GM18868 (cell line): ENCODE results near the gene MED8.
"Not testable (repeated sequence)": the region's sequence is repeated elsewhere in the genome, so short reads cannot be mapped to it uniquely, and the experiment has no call there.

Experiments used
- ATAC-seq: cut with Tn5 transposase; IDR thresholded peaks from one replicate; pipeline ENCODE4 v1.9.1; 2021; ENCODE audit warnings: mild to moderate bottlenecking, moderate library complexity; ENCODE audit not compliant: unreplicated experiment

The MED8 gene

DNA sequence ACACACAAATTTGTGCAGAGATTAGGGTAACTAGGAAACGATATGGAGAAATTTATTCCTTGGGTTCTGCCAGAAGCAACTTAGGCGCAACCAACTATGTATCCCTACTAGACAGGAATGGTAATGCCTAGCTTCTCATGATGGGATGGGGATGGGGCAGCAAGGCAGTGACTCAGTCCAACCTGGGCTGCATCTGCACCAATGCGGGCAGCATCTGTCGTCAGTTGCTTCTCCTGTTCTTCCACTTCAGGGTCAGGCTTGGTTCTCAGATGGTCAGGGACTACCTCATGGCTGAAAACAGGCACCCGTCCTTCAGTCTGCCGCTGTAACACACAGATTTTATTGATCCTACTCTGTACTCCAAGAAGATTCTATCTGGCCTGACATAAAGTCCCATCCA lies 2.9 kb downstream of the MED8 start:
- ATAC-seq, result no peak

DNA sequence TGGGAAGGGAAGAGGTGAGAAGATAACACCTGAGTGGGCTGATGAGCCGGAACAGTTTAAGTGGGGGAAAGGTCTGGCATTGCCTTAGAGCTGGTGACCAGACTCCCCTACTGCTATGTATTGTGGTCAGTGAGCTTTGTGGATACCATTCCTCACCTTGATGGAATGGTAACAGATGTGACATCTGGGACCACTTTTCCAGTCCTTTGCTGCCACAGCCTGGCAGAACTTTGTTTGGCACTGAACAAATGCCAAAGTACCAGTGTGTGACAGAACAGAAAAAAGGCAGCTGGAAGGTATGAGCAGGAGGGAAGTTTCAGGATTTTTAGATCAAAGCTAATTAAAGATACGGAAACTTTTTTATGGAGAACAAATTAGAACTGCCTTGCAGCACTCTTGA lies 6.2 kb downstream of the MED8 start:
- ATAC-seq, result no peak

DNA sequence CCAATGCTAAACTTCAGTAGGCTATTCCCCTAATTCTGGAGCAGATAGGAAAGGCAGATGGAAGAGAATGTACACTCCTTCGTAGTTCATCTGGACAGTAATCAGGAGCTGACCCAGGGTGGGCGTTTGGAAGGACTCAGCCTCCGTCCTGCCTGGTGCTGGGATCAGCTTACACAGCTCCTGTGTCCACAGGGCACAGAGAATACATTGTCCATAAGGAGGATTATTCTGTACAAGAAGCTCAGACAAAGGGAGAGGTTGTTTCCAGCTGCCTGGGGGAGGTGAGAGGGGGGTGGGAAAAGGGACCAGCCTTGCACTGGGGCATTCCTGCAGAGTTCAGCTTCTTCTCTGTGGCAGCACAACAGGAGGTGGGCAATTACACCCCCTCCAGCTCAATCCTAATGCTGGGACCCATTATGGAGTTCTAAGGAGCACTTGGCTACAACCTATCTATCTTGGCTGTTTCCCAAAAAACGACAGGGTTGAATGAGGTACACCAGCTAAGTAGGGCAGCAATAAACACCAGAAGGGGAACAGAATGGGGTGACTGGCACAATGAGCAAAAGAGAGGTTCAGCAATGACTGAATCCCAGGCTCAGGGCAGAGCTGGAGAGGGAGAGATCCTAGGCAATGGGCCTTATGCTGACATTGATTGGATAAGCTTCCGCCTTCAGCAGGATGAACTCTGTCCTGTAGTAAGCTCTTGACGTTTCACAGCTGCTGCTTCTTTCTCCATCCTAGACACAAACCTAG lies 7.4 kb downstream of the MED8 start:
- no peak for ATAC-seq

DNA sequence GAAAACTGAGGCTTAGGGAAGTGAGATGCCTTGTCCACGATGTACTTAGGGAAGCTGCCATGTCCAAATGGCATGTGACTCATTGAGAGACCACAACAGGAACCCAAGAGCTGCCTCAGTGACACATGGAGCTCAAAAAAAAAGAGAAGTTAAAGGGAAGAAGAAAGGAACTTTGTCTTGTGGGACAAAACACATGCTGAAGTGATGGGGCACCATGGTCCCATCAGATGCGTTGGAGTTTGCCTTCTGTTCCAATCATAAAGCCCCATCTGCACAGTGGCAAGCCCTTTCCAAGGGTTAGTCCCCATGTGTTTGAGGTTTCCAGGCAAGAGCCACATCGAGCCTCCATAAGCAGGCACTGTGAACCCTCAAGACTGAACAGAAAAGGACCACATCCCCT lies 8.0 kb downstream of the MED8 start:
- ATAC-seq, result no peak

DNA sequence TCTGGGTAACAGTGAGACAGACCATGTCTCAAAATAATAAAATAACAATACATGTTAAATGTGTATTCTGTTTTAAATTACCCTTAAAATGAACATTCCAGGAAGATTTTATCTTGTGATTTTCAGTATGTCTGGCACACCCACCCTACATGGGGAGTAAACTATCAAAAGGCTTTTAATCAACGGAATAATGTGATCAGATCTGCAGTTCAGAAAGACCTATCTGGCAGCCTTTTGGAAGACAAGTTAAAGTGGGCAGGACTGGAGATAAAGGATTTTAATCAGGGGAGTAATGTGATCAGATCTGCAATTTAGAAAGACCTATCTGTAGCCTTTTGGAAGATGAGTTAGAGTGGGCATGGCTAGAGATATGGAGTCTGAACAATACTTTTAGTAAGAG lies 10.1 kb downstream of the MED8 start:
- no peak for ATAC-seq

DNA sequence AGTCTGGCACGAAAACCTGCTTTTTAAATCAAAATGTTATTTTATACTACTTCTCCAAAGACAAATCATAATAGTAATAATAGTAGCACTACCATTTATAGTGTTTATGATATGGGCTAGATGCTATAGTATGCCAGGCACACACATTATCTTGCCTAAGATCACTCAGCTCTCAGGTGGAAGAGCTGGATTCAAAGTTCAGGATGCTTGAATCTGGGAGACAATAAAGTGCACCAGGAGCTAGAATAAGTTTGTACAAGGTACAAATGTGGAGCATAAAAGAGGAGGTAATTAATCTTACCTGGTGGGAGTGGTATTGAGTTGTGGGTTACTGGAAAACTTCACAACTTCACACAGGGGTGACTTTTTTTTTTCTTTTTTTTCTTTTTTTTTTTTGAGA lies 11.8 kb downstream of the MED8 start:
- ATAC-seq, result no peak

DNA sequence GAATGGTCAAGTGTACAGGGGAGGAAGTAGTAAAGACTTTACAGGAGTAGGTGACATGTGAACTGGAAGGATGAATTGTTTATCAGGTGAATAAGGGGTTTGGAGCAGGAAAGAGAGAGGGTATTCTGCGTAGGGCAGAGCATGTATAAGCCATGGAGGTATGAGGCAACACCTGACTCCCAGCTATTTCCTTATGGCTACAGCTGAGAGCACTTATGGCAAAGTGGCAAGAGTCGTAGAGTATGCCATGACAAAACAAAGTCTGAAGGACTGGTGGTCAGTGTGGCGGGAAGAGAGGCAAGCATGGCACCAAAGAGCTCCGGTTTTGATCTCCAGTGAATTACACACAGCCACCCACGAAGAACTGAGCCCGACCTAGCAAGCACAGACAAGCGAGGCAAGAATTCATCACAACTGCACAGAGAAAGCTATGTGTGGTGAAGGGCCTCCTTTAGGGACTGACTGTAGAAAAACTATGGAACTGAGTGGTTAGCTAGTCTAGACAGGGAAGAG lies 12.8 kb downstream of the MED8 start:
- ATAC-seq, result no peak

DNA sequence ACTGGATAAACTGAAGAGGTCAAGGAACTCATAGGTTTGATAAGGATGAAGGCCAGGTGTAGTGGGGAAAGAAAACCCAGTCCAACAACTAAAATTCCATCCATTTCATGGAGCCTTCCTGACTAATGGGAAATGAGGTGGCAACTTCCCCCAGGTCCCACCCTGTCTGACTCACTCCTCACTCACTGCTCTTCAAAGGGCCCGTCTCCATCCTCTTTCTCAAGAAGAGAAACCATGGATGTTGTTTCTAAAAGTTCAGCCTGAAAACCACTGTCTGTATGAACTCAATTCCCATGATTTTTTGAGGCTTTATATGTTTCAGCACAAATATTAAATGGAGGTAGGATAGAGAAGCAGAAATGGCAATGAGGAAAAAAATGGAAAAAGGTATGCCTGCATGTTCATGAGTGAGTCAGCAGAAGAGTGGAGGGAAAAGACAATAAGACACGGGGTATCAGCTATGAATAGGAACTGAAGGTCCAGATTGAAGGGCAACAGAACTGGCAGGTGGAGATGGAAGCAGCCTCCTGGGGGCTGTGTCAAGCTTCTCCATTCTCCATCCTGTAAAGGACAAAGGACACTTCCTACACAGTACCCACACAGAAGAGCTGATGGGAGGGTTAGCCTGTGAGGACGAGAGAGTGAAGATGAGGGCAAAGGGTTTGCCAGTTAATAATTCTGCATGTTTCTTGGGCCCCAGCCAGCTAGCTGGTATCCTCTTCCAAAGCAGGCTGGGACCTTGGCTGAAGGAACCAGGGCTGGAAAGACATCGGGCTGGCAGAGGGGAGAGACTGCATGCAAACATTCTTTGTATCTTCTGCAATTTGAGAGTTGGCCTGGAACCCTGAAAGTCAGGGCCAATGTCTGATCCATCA lies 16.3 kb downstream of the MED8 start:
- ATAC-seq, result no peak

DNA sequence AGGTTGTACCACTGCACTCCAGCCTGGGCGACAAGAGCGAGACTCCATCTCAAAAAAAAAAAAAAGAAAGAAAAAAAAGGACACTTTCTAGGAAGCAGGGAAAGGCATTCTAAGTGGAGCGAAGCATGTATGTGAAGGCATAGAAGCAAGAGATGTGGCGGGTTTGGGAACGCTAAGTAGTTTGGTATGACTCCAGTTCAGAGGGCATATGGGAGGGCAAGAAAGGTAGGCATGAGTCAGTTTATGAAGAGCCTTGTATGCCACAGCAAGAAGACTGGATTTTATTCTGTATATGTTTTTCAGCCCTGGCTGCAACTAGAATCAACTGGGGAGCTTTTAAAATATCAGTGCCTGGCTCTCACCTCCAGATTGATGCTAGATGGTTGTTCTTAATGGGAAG lies 17.4 kb downstream of the MED8 start:
- ATAC-seq, result no peak

DNA sequence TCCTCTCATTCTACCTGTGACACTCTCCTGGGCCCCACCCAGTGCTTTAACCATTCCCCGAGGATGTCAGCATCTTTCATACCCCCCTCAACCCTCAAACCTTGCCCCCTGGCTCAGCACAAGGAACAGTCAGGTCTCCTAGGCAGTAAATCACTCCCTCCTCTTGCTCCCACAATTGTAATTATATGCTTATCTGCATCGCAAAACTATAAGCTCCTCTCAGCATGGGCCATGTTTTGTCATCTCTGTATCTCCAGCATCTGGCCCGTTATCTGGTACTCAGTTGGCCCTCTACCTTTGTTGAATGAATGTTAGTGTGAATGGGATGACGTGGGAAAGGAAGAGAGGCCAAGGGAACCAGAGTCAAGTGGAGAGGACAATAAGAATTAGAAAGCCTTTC lies 19.0 kb downstream of the MED8 start:
- no peak for ATAC-seq

DNA sequence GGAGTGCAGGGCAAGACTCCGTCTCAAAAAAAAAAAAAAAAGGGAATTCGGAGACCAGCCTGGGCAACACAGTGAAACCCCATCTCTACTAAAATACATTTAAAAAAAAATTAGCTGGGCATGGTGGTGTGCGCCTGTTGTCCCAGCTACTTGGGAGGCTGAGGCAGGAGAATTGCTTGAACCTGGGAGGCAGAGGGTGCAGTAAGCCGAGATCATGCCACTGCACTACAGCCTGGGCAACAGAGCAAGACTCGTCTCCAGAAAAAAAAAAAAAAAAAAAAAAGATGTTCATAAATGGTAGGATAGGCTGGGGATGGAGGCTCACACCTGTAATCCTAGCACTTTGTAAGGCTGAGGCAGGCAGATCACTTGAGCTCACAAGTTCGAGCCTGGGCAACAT lies 19.8 kb downstream of the MED8 start:
- not testable (repeated sequence) for ATAC-seq

DNA sequence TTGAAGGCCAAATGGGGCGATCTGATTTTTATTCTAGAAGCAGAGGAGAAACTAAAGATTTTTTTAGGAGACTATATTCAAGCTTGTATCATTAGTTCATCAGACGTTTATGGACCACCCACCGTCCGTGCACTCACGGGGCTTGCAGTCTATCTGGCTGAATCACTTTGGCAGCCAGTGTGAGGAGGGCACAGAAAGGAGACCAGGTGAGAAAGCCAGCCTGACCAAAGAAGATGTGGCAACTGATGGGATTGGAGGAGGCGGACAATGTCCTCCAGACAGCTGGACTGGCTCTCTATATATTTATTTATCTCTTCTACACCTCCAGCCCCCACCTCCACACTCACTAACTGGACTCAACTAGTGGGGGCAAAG lies 21.0 kb downstream of the MED8 start:
- no peak for ATAC-seq

DNA sequence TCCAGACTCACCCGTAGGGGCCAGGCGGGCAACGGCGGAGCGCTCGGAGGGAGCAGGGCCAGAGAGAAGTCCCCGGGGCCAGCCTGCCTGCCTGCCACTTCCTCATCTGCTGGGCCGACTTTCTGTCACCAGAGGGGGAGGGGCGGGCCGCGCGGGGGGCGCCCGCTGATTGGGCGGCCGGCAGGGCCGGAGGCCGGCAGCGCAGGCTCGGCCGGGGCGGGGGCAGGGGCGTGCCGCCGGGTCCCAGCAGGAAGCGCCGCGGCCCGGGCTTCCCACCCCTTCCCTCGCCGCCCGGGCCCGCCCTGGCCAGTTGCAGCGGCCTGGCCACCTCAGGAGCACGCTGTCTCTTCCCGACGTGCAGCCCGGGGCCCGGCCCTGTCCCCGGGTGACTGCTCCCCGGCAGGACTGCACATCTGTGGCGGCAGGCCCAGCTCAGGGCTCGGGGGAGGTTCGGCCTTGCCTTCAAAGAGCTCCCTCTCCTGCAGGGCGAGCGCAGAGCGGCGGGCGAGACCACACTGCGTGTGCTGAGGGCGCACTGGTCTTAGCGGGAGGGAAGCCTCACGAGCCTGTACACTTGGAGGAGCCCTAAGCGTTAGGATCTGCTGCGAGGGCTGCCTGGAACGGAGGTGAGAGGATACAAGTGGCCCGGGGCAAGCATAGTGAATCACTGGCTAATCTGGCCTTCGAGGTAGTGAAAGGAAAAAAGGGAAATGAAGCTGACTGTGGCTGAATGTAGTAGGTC lies 21.5 kb downstream of the MED8 start, which contains the start of gene ELOVL1:
ELOVL1 (minus strand) TSS at position 108 of the 742 bp plus-strand sequence. CDS start 2,402 bp downstream, outside the sequence.
- ATAC-seq, result peak; percentile 77

DNA sequence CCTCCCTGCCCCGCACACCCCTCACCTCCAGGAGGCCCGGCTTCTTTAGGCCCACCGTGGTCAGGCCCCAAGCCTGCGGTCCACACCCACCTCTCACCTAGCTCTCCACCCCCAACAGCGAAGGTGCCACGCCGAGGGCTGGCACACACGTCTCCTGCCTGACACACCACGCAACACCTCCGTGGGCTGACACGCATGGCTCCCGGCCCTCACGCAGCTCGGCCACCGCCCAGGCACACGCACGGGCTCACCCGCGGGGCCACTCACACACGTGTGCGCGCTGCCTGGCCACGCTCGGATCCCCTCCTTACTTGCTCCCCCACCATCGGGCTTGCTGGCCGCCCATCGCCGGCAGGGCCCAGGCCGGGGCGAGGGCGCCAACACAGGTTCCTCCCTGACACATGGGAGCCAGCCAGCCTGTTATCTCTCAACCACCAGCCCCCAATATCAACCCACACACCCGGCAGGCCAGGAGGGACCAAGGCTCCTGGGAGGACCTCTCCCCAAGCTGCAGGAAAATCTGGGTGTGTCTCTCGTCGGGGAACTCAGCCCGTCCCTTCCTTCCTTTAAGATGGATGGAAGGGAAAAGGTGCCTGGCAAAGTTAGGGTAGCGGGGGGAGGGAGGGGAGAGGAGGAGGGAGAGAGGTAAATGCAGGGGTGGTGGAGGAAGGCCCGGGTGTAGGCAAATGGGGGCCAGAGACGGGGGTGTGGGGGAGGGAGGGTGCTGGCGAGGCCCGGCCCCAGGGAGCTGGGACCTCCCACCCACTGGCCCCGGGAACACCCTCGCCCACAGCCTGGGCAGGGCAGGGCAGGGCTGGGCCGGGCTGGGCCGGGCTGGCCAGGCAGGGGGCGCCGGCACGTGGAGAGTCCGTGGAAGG lies 22.3 kb downstream of the MED8 start:
- ATAC-seq, result peak; percentile 40

DNA sequence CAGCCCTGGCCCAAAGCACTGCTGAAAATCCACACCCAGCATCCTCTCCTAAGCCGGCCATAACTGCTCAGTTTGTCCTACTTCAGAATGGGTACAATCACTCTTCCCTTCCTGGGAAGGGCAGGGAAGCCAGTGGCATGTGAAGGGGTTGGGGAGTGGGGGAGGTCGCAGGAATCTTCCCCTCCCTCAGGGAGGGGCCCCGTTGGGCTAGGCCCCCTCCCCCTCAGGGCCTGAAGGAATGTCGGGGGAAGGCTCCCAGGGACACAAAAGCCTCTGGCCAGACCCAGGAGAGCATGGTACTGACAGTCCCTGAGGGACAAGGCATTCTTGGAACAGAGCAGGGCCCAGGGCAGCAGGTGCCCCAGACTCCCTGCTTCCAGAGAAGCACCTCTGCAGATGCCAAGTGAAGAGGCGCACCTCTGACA lies 23.0 kb downstream of the MED8 start:
- ATAC-seq, result no peak

DNA sequence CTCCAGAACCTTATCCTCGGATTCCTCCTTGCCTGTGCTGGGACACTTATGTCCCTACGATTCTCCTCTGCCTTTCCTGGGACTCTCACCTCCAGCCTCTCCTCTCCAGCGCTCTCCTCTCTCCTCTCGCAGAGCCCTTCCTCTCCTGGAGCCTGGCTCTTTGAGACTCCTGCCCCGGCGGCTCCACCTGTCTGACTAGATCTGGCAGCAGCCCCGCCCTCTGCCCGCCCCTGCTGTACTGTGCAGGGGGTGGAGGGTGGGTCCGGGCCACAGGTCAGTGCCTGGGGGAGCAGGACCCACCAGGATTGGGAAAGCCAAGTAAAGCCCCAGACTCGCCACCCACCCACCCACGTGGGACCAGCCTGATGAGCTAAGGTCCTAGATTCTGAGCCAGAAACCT lies 23.4 kb downstream of the MED8 start:
- no peak for ATAC-seq

DNA sequence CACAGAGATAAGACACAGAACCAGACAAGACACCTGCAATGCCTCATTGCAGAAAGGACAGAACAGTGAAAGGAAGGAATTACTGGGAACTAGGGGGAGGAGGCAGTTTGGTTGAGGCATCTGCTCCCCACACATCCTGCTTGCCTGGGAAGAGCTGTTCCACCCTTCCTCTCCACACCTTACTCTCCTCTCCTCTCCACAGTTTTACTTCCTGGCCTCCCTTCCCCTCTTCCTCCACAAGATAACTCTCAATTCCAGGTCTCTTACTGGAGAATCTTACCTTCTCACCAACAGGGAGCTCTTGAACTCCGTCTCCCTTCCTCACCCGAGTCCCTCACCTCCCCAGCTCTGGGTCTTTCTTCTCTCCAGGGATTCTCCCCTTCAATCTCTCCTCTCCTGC lies 23.9 kb downstream of the MED8 start:
- ATAC-seq, result no peak

DNA sequence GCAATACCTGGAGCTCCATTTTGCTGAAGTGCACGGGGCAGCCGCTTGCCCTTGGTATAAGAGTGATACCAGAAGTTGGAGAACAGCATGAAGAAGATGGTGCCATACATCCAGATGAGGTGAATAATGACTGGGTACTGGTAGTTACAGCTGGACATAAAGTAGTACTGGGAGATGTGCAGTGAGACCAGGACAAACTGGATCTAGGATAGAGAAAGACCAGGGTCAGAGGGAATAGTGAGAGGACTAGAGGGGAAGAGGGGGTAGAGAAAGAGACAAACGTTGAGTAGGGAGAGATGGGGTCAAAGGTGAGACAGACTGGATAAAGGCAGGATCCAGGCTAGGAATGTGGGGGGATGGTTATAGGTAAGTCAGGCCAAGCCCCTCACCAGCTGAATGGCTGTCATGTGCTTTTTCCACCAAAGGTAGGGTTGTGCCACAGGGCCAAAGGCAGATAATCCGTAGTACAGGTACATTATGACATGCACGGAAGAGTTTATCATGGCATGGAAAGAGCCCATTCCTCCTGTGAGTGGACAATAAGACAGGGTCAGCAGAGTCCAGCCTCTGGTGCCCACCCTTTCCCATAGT lies 25.6 kb downstream of the MED8 start:
- ATAC-seq, result no peak

DNA sequence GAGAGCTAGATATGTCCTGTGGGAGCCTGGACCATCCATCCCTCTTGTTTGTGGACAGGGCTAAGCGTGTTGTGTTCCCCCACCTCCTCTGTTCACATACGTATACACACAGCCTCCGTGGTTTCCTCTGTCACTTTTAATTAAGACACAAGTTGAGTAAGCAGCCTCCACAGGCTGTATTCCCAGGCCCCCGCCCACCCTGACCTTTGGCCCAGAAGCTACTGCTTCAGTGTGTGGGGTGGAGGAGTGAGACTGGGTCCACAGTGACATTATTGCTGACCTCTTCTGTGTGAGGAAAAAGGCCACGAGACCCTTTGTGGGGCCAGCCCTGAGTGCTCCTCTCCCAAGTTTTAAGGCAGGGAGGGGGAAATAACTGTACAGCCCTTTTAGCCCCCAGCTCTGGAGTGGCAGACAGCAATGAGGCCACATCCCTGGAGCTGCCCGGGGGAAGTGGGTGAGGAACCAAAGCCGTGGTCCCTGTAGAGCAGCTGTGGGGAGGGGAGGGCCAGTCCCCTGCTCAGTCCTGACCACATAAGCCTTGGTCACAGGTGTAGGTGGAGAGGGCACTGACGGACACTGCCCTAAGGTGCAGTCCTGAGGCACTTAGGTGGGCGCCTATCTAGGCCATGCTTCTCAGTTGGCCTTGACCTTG lies 26.2 kb downstream of the MED8 start:
- no peak for ATAC-seq
